ENCODE measurements around the gene SMYD3. TPM values are rescaled to one million over a fixed set of nuclear protein-coding genes. Genes with fewer than 3 reads are reported as not detected.

Gene SMYD3
- total and polyA plus RNA-seq, 8 donors: 20.4 to 35.1 (median 24.3) TPM

GRCh38 chr1:246065592-246065991 lies 441.5 kb downstream of the SMYD3 start:
- no peaks in the 10 kb centered on the region for H3K36me3 ChIP-seq
- TF ChIP-seq CTCF (IDR thresholded peaks at IDR 0.05): no peak
- no peaks in the 10 kb centered on the region for H3K9me3 ChIP-seq
- no peaks in the 10 kb centered on the region for H3K27me3 ChIP-seq
- H3K4me1 ChIP-seq: peaks cover 0 to 7% of the 10 kb centered on the region in 2 donors
- no peak overlapping the region for H3K27ac ChIP-seq
- no peak overlapping the region for H3K4me3 ChIP-seq
- intact Hi-C loops (cut with DNase I): no loop called here
- no peak for DNase-seq
- no peak for ATAC-seq

GRCh38 chr1:246064891-246065290 lies 442.2 kb downstream of the SMYD3 start:
- H3K36me3 ChIP-seq: no peaks in the 10 kb centered on the region
- H3K27ac ChIP-seq: no peak overlapping the region
- DNase-seq (no peak), ATAC-seq (no peak)
- peaks cover 0 to 7% of the 10 kb centered on the region in 2 donors for H3K4me1 ChIP-seq
- no peak overlapping the region for H3K4me3 ChIP-seq
- H3K27me3 ChIP-seq: no peaks in the 10 kb centered on the region
- intact Hi-C loops (cut with DNase I): no loop called here
- no peak for TF ChIP-seq CTCF (IDR thresholded peaks at IDR 0.05)
- H3K9me3 ChIP-seq: no peaks in the 10 kb centered on the region

GRCh38 chr1:246063013-246063616 lies 444.0 kb downstream of the SMYD3 start:
- H3K27ac ChIP-seq: no peak overlapping the region
- no peak for TF ChIP-seq CTCF (IDR thresholded peaks at IDR 0.05)
- peaks cover 0 to 7% of the 10 kb centered on the region in 2 donors for H3K4me1 ChIP-seq
- H3K9me3 ChIP-seq: no peaks in the 10 kb centered on the region
- no peaks in the 10 kb centered on the region for H3K27me3 ChIP-seq
- no peaks in the 10 kb centered on the region for H3K36me3 ChIP-seq
- intact Hi-C loops (cut with DNase I): no loop called here
- H3K4me3 ChIP-seq: no peak overlapping the region
- ATAC-seq: no peak
- DNase-seq: no peak

- DNase-seq (no peak), ATAC-seq (no peak)
- intact Hi-C loops (cut with DNase I): no loop called here
- Histone ChIP-seq H3K9me3 (peaks cover 0 to 1% of the 10 kb centered on the region in 2 donors), H3K4me3 (no peak overlapping the region), H3K4me1 (no peaks in the 10 kb centered on the region), H3K27ac (no peak overlapping the region), H3K27me3 (no peaks in the 10 kb centered on the region), H3K36me3 (no peaks in the 10 kb centered on the region)
- TF ChIP-seq CTCF (IDR thresholded peaks at IDR 0.05): no peak
Observed at GRCh38 chr1:246058466-246058865, 448.6 kb downstream of the SMYD3 start.

- no peak overlapping the region for H3K4me3 ChIP-seq
- no peaks in the 10 kb centered on the region for H3K4me1 ChIP-seq
- intact Hi-C loops (cut with DNase I): no loop called here
- ATAC-seq (no peak), DNase-seq (no peak)
- H3K36me3 ChIP-seq: no peaks in the 10 kb centered on the region
- H3K27me3 ChIP-seq: no peaks in the 10 kb centered on the region
- no peak for TF ChIP-seq CTCF (IDR thresholded peaks at IDR 0.05)
- H3K9me3 ChIP-seq: peaks cover 0 to 2% of the 10 kb centered on the region in 2 donors
- no peak overlapping the region for H3K27ac ChIP-seq
Observed at GRCh38 chr1:246052603-246053002, 454.5 kb downstream of the SMYD3 start.
